NCI-H1436 treated with DMSO at 0.1 percent for 48 hours (cell line): ENCODE data around the gene CFAP46.
"Not testable (repeated sequence)": the region's sequence is repeated elsewhere in the genome, so short reads cannot be mapped to it uniquely, and the experiment has no call there.

Experiments
- DNase-seq: peaks from one replicate; lab custom pipeline; 2025; lab: John Stamatoyannopoulos, UW

The CFAP46 gene

DNA sequence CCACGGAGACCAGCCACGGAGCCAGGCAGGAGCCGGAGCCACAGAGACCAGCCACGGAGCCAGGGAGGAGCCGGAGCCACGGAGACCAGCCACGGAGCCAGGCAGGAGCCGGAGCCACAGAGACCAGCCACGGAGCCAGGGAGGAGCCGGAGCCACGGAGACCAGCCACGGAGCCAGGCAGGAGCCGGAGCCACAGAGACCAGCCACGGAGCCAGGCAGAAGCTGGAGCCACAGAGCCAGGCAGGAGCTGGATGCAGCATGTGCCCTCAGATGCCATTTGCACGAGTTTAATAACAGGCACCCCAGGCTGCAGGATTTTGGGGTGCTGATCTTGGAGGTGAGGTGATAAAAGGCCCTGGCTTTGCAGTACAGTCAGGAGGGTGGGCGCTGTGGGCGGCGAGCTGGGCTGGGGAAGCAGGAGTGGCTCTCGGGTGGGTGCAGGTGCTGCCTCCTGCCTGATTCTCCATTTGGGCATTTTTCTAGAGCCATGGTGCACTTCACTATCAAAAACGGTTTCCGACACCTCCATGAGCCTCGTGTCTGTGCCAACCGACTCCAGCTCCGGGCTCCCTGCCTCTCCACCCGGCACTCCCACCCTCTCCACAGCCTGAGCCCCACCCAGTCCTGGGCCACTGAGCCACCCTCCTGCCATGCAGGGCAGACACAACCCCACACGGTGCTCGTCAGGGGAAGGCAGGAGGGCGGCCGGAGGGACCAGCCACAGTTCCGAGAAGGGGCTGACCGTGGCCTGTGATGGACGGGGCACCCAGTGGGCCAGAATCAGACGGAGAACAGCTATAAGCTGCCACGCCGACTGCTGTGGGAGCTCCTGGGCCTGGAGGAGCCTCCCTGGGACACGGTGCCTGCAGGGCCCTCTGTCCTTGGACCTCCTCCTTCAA is 115.6 kb downstream of the CFAP46 start:
- DNase-seq: no peak

DNA sequence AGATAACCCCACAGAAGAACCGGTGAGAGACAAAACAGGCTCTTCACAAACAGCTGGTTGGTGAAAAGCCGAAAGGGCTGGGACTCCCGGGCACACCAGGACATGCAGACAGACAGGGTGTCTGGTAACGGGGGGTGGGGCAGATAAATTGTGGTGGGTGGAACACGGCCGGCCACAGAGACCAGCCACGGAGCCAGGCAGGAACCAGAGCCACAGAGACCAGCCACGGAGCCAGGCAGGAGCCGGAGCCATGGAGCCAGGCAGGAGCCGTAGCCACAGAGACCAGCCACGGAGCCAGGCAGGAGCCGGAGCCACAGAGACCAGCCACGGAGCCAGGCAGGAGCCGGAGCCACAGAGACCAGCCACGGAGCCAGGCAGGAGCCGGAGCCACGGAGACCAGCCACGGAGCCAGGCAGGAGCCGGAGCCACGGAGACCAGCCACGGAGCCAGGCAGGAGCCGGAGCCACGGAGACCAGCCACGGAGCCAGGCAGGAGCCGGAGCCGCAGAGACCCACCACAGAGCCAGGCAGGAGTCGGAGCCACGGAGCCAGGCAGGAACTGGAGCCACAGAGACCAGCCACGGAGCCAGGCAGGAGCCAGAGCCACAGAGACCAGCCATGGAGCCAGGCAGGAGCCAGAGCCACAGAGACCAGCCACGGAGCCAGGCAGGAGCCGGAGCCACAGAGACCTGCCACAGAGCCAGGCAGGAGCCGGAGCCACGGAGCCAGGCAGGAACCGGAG is 116.4 kb downstream of the CFAP46 start:
- DNase-seq: not testable (repeated sequence)

DNA sequence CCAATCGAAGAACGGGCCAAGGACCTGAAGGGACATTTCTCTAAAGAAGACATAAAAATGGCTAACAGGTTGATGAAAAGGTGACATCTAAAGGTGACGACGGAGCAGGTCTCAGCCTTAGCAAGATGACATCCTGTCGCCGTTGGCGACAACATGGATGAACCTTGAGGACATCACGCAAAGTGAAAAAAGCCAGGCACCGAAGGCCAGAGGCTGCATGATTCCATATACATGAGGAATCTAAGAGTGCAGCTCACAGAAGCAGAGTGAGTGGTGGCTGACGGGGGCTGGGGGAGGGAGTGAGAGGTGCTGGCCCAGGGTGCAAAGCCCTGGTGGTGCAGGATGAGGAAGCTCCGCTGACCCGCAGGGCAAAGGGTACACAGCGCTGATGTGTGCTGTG is 122.3 kb downstream of the CFAP46 start:
- DNase-seq: no peak

DNA sequence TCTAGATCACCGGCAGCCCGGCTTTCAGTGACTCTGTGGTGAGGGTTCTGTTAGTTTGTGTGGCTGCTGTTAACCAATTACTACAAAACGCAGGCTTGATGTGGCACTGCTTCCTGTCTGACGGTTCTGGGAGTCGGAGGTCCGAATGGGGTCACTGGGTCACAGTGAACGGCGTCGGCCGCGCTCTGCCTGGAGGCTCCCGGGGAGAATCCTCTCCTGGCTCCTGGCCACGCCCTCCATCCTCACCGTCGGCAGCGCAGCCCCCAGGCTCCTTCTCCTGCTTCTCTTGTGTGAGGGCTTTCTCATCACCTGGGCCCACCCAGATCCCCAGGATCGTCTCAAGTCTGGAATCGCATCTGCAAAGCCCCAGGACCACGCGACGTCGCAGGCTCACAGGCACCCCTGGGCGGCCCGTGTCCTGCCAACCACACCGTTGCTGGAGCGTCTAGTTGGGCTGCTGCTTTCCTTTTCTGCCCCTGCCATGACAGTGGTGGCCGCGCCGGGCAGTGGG is 124.6 kb downstream of the CFAP46 start:
- DNase-seq: no peak

DNA sequence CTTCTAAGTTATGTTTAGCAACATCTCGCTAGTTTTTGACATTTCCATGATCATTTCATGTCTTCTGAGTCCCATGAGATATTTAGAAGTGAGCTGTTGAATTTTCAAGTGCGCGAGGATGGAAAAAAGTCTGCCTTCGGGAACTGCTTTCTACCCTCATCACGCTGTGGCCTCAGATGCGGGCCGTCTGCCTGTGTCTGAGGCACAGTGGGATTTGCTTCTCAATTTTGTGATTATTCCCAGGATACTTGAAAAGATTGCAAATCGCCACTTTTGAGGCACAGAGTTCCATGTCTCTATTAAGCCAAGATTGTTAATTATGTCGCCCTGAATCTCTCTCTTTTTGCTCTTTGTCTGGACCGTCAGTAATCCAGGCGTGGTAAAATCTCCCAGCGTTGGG is 125.7 kb downstream of the CFAP46 start:
- no peak for DNase-seq

DNA sequence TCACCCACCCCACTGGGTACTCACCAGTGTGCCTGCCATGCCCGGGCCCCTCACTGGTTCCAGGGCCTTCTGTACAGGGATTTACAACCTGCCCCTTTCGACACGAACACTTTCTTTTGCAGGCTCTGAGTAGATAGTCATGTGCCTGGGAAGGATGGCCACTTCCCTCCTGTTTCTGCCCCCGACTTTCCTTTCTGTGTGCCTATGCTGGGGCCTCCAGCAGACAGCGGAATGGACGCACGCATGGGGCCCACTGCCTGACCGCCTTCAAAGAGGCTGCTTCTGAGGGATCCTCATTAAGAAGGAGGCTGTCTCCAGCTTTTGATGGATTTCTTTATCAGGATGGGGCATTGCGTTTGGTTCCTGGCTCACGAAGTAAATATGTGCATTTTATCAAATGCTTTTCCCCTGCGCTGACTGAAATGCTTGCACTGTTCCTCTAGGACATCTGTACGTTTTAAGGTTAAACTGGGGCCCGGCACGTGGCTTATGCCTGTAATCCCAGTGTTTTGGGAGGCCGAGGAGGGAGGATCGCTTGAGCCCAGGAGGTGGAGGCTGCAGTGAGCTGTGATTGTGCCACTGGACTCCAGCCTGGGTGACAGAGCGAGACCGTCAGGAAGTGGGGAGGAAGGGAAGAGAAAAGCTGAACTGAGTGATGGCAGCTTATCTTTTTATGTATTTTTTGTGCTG is 127.1 kb downstream of the CFAP46 start:
- DNase-seq: no peak

DNA sequence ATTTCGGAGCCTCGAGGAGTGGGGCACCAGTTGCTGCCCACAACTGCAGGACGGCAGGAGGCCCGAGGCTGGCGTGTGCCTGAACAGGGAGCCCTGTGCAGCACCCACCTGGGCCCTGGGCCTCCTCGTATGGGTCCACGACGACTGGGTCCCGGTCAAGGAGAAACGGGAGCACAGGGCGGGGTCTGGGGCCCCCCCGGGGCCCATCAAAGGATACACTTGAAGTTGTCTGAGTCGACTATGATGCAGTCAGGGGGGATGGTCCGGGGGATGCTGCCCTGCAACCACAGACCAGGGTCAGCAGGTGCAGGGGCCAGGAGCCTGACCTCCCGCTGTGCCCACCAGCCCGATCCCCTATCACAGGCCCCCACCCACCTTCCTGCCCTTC is 127.9 kb downstream of the CFAP46 start:
- DNase-seq: no peak

DNA sequence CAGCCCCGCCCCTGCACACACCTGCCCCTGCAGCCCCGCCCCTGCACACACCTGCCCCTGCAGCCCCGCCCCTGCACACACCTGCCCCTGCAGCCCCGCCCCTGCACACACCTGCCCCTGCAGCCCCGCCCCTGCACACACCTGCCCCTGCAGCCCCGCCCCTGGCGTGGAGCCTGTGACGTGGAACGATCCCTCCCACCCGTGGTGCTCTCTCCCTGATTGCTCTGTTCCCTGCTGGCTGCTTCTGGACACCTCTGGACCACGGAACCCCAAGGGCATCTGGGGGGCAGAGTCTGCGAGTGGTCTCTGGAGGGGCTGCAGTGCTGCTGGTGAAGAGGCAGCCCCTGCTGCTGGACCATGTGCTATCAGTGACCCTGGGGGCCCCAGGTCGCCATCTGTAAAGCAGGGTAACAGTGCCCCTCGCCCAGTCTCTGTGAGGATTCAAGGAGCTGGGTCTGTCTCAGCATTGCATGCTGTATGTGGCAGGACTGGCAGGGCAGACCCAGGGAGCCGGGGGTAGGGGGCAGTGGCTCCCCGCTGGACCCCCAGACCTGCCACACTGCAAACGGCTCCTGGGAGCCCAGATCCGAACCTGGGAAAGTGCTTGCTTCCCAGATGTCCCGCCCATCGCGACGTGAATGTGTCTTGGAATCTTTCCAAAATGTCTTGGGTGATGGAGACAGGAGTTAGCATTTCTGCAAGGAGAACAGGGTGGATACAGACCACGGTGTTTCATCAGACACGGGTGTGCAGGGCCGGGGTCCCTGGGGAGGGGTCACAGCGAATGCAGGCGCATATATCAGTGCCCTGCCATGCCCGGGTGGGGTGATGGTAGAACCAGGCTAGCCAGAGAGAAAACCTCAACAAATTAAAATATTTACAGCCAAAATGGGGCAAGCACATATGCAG is 128.6 kb downstream of the CFAP46 start:
- DNase-seq: no peak

DNA sequence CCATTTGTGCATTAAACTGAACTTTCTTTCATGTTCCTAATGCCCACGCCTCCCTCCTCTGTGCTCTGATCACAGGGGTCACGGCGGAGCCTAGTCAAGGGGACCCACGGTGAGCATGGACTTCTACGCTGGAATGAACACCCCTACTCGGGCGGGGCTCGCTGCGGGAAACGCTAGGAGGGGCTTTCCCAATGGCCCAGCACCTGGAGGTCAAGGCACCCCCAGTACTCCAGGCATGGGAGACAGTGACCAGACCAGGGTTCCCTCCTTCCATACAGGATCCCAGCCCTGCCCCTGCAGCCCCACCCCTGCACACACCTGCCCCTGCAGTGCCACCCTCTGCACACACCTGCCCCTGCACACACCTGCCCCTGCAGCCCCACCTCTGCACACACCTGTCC is 129.4 kb downstream of the CFAP46 start:
- DNase-seq: no peak

DNA sequence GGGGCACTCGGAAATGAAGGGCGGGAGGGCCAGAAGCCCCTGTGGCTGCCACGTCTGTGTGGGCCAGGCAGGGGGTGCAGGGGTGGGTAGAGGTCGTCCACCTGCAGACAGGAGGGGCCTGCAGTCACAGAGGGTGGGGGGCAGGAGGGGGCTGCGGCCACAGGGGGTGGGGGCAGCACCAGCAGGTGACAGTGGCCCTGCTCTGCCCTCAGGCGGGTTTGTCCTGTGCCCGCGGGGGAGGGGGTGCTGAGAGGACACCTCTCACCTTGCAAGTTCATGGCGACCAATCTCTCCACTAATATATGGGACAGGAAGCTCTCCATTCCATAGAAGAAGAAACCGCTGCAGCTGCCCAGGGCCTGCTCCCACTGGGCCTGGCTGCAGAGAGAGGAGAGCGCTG is 129.8 kb downstream of the CFAP46 start:
- DNase-seq: no peak

DNA sequence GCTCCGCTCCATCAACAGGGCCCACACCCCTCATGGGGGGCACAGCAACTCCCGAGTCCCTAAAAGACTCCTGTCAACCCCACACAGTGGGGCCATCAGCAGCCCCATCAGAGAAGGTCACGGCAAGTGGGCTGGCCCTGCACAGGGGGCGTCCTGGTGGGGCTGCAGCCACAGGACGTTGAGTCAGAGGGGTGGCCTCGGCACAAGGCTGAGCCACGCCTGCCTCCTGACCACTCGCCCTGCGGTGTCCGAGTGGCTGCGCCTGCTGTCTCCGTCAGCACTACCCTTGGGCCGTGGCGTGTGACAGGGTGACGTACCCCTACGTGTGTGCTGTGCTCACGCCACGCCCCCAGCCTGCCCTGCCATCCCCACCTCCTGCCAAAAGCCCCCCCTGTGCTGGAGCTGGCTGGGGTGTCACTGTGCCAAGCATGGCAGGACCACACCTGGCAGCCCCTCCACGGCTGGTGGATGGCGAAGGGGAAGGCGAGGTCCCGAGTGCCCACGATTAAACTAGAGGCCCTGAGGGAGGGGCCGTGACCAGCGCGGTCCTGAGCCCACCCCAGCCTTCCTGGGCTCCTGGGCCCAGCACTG is 130.4 kb downstream of the CFAP46 start:
- DNase-seq: no peak

DNA sequence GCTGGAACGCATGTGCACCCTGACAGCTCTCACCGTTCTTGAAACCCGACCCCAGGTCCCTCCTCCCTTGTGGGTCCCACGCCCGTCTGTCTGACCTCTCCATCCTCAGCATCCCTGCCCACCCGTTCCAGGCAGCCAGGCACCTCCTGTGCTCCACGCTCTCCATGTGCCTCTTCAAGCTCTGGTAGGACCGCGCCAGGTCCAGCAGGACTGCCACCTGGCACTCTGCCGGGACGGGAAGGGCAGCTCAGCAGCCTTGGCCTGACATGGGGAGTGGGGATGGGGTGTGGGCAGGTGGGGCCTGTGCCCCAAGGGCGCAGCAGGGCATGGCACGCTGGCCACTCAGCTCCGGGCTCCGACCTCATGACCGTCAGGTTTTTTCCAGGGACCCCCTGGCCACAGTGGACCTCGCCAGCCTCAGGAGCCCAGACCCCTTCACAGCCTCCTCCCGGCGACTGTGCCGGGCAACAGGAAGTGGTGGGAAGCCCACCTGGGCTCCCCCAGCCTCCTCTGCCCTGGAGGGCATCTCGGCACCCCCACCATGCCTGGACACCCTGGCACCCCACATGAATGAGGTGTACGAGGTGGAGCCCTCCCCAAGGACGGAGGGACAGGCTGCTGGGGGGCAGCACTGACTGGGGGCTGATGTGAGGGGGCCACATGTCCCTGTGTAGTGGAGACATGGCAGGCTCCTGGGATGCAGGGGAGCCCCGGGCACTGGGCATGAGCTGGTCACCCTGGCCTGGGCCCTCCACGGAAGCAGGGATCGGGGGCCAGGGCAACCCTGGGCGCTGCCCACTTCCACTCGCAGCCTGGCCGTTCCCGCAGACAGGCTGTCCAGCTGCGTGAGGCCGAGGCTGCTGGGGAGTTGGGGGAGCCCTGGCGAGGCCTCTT is 131.3 kb downstream of the CFAP46 start:
- no peak for DNase-seq

DNA sequence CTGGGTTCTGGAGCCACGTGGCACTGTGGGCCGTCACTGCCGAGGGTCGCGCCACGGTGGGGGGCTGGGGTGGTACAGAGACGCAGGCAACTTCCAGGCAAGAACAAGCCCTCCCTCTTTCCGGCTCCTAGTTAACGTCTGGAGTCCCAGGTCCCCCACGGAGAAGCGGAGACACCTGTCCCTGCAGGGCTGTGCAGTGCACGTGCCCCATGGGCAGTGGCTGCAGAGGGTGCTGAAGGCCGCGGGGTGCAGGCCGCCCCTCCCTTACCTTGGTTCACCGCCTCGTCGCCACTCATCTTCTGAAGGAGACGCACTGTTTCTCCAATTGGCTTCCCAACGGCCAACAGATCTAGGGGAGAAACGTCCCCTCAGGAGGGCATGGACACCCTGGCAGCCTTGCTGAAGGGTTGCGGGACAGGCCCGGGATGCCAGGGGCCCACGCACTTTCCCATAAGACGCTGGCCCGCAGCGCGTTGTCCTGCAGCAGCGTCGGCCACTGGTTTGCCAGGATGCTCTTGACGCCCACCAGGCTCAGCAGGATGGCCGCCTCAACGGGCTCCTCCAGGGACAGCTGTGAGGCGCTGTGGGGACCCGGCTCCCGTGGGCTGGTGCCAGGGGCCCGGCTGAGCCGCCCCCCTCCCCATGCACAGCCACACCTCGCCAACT is 132.1 kb downstream of the CFAP46 start:
- no peak for DNase-seq

DNA sequence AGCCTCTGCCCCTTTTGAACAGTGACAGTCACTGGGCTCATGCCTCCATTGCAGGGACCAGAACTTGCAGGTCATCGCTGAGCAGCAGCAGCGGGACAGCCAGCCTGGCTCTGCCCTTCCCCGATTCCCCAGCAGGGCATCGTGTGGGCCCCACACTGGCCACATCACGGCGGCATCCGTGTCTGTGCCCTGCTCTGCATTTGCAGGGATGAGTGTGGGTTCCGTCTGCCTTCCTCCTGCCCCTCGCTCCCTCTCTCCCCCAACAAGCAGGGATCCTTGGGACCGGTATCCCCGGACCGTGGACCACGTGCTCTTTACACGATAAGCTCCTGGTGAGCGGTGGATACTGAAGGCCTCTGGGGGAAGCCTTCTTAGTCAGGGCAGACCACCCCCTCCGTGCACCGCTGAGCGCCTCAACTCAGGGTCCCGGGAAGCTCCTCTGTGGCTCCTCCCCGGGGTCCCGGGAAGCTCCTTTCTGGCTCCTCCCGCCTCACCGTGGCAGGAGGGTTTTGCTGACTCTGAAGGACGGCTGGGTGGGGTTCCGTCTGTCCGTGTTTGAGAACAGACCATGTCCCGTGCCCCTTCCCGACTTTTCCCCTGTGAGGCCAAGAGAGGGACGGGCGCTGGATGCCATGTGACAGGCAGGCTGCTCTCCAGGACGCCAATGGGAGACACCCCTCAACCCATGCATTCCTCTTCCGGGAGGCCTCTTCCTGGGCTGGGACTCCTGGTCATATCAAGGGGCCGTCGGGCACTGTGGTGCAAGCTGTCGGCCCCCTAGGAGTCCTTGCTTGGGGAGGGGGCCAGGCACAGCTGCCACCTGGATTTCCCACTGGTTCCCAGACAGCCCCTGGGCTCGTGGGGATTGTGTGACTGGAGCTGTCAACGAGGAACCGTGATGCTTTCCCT is 132.9 kb downstream of the CFAP46 start:
- DNase-seq: no peak

DNA sequence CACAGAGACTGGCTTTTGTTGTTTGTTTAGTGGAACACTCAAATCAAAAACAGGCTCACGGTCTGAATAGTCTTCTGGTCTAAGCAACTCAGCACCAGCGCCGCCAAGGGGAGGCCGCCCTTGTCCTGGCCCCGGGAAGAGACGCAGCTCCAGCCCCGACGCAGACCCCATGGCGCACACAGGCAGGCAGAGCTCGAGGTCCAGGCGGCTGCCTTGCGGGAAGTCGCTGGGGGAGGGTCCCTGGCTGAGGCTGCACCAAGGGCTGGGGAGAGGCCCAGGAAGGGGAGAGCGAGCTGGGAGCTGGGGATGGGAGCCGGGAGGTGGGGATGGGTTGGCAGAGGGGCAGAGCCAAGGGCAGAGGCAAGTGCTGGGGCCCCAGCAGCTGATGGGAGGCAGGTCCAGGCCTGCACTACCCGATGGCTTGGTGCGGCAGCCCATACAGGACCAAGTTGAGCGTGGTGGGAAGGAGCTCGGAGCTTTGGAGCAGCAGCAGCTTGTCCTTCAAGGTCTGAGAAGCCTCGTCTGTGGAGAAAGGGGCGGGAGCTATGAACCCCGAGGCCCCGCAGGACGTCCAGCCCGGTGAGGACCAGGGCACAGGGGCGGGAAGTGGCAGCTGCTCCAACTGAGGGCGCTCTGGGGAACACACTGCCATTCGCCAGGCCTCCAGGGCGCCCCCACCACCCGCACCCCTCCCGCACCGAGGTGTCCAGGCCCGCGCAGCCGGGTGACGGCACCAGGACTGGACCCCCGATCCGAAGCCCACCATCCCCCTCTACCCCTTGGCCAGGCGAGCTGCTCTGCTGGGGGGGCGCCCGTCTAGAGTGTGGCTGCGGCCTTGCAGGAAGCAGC is 133.8 kb downstream of the CFAP46 start:
- DNase-seq: no peak

DNA sequence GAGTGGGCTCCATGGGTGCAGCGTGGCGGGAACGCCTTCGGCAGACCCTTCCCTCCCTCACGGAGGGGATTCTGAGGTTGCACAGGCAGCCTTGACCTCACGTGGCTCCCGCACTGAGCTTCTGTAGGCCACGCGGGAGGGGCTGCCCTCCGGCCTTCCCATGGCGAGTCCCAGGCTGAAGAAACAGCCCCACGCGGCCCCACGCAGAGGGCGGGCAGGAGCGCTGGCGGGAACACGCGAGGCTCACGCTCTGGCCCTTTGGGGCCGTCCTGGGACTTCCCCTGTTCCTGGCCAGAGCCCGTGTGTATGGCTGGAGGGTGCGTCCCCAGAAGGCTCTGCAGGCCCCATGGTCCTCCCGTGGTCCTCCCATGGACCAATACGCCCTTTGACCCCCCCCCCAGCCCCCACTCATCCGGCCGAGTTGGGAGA is 134.7 kb downstream of the CFAP46 start:
- no peak for DNase-seq

DNA sequence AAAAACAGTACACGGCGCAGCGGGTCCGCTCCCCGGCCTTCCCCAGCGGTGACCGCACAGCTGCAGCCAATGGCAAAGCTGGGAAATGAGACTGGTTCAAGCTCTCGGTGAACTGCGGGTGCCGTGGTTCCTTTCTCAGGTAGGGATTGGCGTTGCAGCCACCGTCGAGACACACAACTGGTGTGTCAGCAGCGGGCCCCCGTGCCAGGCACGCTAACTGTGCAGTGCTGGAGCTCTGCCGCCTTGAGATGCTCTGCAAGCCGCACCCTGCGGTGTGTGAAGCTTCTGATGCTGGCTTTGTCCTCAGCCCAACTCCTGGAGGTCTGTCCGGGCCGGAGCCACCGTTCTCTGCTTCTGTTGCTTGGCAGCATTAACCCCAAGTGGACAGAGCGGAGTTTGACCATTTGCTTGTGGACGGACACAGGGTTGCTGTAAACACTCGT is 135.8 kb downstream of the CFAP46 start:
- DNase-seq: no peak
